GM18520 (cell line): Measurements from ENCODE around the gene PSAPL1.

Experiments
- ATAC-seq: cut with Tn5 transposase; IDR thresholded peaks from one replicate; pipeline ENCODE4 v1.9.1; 2021; ENCODE audit not compliant: unreplicated experiment

PSAPL1 gene

DNA sequence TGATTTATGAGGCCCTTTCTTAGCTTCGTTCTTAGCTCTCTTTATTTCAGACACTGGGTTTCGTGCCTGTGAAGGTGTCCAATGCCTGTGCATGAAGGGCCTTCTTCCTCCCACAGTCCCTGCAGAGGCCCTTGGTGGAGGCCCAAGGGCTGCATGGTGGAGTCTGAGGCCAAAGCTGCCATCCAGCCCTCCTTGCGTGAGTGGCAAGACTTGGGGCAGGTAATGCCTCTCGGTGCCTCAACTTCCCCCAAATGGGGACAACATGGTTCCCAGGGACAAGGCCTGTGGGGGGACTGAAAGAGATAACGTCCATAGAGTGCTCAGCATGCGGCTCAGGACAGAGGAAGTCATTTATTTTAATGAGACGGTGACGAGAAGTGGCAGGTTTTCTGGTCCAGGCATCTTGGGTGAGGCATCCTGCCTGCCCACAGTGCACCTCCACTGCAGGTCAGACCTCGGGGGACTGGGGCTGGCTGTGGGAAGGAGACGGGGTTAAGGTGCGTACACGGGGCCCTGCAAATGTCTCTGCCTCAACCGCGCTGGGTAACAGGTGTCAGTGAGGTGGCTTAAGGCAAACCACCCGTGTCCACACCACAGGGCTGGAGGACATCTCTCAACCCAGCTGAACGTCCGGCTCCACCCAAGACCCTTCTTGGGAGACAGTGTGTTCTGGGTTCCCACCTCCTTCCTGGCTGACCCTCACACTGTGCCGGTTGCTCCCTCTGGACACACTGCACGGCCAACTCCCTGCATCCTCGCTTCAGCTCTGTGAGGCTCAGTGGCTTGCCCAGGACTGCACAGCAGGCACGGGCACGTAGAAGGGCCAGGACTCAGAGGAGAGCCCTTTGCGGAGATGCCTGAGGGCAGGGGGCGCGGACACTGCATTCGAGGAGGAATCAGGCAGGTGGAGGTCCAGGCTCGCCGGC, 50.5 kb downstream of the PSAPL1 start:
- no peak for ATAC-seq

DNA sequence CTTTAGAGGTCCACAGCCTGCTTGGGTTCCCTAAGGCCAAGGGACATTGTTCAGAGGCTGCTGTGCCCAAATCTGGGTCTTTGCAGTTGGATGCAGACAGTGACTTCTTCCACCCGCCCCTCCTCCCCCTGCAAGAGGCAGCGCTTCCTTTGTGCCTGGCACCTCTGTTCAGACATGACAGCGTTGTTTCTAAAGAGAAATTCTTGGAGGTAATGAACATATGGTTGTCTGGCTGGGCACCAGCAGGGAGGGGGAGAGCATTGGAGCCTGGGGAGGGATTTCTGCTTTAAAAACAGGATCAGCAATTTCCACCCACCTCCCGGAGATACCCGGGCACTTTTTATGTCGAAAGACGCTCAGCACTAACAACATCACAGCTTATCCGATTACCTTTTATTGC, 51.5 kb downstream of the PSAPL1 start:
- no peak for ATAC-seq

DNA sequence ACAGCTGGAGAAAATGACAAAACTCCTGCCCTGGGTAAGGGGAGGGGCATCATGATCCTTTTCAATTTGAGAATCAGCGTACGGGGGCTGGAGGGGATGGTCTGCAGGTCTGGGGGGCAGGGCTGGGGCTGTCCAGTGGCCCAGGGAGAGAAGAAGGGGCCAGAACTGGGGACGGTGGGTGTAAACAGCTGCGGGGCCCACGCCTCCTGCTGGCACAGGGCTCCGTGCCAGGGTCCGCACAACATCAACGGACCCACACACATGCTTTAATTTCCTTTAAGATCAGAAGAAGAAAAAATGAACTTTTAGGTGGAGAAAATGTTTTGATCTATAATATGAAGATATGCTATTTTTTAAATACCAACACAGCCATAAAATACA, 52.1 kb downstream of the PSAPL1 start:
- no peak for ATAC-seq

DNA sequence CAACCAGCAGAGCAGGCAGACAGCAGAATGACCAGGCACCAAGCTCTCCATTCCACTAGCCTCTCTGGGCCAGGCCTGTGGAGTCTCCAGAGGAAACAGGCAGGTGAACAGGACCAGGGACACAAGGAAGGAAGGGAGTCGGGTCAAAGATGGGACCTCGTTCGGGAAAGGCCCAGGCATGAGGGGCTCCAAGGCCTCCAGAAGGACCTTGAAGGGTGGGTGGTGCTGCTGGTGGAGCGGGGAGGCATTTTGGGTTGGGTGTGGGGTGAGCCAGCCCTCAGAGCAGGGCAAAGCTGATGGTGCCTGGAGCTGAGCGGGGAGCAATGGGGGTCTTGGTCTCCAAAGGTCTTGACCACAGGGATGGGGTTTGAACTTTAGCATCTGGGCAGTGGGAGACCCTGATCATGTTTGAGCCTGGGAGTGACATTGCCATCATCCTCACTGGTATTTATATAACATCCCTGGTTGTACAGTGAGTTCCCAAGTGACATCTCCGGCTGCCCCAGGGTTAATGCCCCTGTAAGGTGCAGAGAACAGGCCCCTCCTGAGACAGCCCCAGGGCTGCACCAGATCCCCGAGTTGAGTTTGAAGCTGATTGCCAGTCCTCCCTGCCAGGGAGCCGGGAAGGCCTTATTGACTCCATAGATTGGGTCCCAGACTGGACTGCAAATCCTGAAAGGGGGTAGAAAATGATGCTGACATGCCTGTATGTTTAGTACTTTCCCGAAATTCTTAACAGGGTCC, 52.7 kb downstream of the PSAPL1 start:
- no peak for ATAC-seq

DNA sequence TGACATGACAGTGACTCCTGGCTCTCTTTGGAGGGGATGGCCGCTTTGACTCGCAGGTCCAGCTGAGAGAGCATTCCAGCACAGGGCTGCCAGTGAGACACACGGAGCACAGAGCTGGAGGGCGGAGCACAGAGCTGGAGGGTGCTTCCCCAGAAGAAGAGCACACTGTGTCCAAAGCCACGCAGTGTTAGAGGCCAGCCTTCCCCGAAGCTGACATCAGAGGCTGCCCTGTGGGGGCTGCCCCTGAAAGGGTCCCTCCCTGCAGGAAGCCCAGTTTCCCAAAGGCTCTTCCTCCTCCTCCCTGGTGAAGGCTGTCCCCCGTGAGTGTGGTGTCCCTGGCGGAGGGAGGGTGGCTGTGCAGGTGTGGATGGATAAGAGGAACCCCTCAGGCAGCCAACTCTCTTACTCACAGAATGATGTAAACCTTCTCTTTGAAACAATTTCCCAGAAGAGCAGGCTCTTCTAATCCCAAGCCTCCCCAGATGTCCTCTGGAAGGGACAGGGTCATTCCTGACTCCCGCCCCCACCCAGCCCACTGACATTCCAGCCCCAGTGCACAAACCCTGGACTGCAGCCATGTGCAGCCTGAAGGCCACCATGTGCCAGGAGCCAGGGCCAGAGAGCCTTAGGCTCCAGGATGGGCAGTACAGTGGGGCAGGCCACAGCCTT, 53.4 kb downstream of the PSAPL1 start:
- ATAC-seq = no peak
